Stimulated activated CD4-positive, alpha-beta T cell treated with anti-CD3 and anti-CD28 coated beads, Interleukin-4, amount 100 ng/mL, for 48 hours (primary cell): ENCODE results near the gene IRX5.

Experiments
- DNase-seq, 2 donors: peaks; one replicate each; pipeline ENCODE4 v3.0.0-alpha.2; 2020; ENCODE audit warnings: low read depth in 2 of 2

The IRX5 gene

DNA sequence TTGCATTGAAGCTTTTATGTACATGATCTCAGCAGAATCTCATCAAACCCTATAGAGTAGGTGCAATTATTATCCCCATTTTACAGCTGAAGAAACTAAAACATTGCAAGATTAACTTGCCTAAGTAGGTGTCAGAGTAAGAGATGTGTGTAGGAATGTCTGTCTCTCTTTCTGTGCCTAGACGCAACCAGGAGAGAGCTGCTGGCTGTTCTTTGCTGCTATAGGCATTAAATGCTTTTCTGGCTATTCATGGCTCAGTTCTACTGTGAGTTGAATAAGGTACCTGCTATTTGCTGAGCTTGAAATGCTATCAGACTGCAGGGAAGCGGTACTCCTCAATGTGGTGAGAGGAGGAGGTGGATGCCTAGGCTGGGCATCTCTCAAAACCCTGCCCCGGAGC is 17.0 kb downstream of the IRX5 start:
- DNase-seq: no peak

DNA sequence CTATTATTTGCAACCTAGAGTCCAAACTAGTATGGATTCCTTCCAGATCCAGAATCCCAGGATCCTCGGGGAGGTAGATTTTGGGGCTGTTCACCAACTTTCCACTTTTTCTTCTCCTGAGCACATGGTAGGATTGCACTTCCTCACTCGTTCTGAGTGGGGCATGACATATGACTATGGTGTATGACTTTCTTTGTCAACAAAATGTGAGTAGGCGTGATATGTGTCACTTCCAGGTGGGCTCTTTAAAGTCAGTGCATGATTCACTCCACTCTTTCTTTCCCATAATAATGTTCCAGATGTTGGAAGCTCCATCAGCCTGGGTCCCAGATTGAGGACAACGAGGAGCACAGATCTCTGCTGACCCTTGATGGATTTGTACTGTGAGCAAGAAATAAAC is 21.5 kb downstream of the IRX5 start:
- DNase-seq: no peak

DNA sequence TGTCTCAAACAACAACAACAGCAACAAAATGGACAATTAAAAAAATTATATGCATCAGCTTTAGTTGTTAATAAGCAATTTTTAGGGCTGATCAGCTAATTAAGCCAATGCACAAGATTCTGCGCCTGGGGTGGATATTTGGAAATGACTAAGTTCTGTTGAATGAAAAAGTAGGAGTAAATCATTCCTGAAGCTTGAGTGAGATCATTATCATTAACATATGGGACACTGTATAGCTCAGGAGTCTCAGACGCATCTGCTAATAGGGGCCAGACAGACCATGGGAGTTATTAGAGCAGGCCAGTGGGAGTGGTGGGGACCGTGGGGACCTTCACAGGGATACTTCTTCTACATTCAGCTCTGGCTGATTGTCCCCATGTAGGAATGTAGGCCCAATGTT is 22.8 kb downstream of the IRX5 start:
- no peak for DNase-seq

DNA sequence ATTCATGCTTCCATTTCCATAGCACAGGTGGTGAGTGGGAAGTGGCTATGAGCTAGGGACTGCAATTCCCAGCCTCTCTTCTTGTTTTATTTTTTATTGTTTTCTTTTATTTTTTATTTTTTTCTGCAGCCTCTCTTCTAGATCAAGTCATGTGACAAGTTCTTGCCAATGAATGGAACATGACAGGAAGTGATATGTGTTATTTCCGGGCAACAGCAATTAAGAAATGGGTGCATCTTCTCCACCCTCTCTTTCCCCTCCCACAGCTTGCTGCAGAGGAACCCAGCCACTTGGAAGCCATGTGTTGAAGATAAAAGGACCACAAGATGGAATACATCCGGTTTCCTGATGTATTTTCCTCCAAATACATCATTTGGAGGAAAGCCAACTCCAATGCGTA is 23.6 kb downstream of the IRX5 start:
- DNase-seq: no peak

DNA sequence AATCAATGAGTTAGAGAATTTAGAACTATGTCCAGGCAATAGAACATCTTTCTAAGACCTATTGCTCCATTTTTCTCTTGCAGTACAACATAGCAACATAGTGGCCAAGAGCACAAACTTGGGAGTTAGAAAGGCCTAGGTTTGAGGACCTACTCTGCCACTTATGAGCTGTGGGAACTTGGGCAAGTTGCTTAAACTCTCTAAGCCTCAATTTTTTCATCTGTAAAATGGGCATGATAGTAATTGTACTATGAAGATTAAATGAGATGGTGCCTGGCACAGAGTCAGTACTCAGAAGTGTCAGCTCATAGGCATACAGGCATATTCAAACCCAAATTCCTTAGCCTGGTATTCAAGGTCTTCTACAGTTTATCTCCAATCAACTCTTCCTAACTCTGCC is 25.1 kb downstream of the IRX5 start:
- DNase-seq: no peak

DNA sequence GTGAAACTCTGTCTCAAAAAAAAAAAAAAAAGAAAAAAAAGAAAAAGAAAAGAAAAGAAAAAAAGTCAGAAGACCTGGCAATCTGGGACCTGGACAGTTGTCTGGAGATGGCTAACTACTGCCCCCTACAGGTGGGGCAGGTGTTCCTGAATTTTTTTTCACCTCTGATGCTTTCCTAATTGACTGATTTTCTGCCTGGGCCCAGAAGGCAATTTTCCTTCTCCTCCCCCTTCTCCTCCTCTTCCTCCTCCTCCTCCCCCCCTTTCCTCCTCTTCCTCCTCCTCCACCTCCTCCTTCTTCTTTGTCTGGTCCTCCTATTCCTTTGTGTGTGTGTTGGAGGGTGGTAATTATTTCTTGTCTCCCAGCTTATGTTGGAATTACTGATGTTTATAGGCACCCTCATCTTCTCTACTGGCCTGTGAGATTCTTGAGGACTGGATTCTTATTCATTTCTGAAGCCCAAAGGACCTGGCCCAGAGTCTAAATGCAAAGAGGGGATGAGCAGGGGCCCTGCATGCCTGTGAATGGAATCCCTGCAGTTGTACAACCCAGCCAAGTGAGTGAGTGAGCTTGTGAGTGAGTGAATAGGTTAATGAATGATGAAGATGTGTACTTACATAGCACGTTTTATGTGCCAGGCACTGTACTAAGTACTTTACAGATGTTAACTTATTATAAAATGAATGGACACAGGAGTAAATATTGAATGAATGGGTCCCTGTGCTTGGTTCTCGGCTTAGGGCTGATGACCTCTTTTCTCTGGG is 26.9 kb downstream of the IRX5 start:
- no peak for DNase-seq

DNA sequence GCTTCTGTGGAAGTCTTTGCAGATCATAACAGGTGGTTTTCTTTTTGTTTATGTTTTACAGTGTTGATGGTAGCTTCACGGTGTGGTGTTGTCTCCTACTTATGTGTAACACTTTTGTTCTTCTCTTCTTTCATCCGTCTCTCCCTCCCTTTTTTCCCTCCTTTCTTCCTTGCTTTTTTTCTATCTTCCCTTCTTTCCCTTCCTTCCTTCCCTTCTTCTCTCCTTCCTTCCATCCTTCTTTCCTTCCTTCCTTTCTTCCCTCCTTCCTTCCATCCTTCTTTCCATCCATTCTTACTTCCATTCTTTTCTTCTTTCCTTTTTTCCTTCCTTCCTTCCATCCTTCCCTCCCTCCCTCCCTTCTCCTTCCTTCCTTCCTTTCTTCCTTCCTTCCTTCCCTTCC is 31.4 kb downstream of the IRX5 start:
- no peak for DNase-seq

DNA sequence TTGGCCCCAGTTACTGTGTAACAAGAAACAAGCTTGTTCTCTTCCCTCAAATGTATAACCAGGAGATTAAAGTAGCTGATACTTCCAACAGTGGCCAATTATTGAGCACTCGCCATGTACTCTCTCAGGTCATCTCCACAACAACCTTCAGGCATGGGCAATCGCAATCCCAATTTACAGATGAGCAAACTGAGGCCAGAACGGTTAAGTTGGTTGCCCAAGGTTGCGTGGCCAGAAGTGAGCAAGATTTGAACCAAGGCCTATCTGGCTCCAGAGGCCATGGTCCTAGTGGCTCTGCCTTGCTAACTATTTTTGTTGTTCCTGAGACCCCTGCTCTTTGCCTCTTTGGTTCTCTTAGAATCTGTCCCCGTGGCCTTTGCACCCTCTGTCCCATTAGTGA is 33.6 kb downstream of the IRX5 start:
- DNase-seq: no peak

DNA sequence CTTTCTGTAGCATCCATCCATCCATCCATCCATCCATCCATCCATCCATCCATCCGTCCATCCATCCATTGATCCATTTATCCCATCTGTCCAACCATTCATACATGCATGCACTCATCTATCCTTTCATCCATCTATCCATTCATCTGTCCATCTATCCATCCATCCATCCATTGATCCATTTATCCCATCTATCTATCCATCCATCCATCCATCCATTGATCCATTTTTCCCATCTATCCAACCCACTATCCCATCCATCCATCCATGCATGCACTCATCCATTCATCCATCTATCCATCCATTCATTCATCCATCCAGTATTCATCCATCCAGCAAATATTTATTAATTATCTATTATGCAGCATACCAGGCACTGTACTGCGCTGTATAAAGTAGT is 34.8 kb downstream of the IRX5 start:
- DNase-seq: no peak

DNA sequence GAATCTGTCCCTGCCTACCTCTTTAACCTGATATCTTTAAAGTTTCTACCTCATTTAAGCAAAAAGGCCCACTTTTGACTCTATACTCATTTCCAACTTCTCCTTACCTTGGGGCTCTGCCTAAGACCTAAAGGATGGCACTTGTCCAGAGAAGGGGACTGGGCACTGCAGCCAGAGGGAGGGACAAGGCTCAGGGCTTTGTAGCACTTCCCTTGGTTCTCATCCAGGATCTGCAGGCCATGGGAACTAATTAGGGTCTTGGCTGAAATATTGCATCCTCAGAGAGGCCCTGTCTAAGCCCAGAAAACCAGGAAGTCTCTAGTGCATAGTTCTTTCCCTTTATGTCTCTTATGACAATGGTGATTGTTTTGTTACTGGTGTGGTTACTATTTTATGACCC is 37.3 kb downstream of the IRX5 start:
- no peak for DNase-seq

DNA sequence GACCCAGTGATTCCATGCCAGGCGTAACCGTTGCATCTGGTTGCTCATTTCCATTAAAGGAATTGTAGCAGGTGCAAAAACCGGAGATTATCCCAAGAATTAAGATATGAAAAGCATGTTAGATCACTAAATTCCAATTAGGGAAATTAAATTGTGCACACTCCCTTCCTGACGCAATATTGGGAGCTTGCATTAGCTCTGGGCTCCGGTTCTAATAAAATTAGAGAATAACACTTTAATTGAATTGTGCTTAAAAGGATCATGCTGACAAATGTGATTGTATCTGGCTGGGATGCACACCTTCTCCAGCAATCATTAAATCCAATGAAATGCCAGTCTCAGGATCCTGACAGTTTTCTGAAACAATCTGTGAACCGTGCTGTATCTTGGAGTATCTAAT is 38.1 kb downstream of the IRX5 start:
- DNase-seq: no peak

DNA sequence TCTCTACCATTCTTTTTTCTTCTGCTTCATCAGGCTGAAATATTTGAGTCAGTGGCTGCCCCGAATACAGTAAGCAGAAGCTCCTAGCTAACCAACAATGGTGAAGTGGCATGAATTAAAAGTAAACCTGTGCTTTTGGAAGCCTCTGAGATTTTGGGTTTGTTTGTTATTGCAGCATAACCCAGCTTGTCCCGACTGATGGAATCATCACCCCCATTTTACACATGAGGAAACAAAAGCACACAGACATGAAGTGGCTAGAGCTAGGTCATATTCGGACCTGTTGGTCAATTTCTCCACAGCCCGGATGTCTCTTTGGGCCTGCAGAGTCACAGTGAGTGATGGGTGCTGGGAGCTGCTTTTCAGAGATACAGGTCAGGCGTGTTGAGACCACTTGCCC is 39.4 kb downstream of the IRX5 start:
- DNase-seq: no peak

DNA sequence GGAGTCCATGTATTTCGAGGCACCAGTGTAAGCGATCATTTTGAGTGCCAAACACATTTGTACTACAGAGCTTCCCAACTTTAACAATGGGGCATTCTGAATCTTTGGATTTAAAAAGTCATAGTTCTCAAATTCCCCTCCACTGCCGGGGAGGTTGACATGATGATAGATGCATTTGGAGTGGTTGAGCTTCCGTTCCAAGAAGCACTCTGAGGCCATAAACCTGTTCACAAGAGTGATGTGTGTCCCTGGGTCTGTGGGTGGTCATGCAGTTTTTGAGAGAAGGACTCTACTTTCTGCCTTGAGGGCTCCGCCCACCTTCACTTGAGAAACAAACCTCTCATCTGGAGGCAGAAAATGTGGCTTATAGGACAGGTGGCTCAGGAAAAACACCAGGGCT is 43.7 kb downstream of the IRX5 start:
- no peak for DNase-seq

DNA sequence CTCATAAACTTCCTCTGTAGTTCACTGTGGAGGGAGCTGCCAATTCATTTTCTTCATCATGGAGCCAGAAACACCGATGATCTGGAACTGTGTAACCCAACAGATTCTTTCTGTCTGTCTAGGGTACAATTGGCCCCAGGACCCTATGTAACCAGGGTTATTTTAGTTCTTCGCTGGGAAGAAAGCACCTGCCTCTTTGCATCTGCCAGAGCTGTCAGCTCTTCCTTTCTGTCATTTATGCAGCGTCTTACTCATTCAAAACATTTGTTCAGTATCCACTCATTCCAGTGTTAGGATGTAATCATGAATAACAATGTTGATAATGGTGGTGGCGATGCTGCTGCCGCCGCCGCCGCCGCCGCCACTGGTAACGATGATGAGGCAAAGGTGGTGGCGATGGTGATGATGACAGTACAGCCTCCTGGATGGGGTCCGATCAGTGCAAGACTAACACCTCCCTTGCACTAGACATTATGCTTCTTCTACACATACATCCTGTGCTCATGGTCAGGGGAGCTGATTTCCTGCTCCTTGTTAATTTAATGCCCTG is 46.1 kb downstream of the IRX5 start:
- no peak for DNase-seq

DNA sequence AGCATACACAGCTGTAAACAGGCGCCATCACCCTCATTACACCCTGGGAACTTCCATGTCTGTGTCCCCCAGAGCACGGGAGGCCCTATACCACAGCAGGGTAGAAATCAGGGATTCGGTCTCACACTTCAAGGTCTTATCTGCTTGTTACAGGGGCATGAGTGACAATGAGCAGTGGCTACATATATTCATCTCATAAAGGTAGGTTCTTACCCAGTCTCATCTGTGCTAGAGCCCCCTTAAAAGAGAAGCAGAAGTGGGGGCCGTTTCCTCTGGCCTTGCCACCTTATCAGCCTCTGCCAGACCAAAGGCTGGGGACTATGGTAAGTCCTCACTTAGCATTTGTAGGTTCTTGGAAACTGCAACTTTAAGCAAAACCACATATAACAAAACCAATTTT is 46.5 kb downstream of the IRX5 start:
- no peak for DNase-seq

DNA sequence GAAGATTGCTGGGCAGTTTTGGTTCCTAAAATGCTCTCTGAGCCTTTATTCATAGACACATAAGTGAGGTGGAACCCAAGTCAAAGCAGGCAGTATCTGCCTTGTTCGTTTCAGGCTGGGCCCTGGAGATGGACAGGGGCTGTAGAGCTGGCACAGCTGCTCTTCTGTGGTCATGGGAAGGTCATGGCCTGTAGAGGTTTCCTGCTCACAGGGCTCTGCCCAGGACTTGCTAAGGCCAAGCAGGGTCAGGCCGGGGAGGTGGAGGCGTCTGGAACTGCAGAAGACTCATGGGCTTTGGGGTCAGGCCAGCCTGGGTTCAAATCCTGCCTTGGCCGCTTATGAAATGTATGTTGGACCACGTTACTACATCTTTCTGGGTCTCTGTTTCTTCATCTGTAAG is 50.2 kb downstream of the IRX5 start:
- DNase-seq: no peak
